Gastrocnemius medialis (tissue), 4 donors: ENCODE measurements around the gene GPM6B.

Source experiments
- POLR2A ChIP-seq, 2 donors: fragments of 450-650 bp; IDR thresholded peaks; one replicate each; pipeline ENCODE4 v1.6.1; 2017; ENCODE audit warnings: antibody characterized with exemption in 2 of 2, mild to moderate bottlenecking in 2 of 2, moderate library complexity in 2 of 2
- TF ChIP-seq, protein P1 (sequence below), 5 experiments: fragments of 450-650 bp in 3 of 5; fragments of 200-600 bp in 2 of 5; sonication (generic) in 2 of 5; IDR thresholded peaks in 4 of 5; conservative IDR thresholded peaks in 1 of 5; 1 replicate in 4 of 5; 2 replicates in 1 of 5; pipeline ENCODE4 v1.5.1; 2016 to 2019; ENCODE audit warnings: antibody characterized with exemption in 5 of 5, mild to moderate bottlenecking in 3 of 5, moderate library complexity in 3 of 5

DNA sequence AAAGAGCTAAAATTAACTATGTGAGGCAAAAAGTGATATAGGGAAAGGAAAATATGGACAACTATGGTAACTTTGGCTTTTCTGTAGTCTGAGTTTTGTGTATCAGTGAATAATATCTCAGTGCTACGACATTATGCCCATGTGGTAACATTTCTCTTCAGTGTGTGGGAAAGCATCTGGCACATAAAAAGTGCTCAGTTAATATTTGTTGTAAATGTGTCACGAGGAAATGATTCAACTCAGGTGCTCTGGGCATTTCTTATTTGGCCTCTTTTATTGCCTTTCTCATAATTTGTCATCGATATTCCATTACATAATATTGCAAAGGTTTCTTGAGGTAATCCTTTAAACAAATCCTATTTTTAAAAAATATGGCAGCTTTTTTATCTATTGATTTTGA is 64.8 kb downstream of the GPM6B start:
- TF ChIP-seq, protein P1, sequence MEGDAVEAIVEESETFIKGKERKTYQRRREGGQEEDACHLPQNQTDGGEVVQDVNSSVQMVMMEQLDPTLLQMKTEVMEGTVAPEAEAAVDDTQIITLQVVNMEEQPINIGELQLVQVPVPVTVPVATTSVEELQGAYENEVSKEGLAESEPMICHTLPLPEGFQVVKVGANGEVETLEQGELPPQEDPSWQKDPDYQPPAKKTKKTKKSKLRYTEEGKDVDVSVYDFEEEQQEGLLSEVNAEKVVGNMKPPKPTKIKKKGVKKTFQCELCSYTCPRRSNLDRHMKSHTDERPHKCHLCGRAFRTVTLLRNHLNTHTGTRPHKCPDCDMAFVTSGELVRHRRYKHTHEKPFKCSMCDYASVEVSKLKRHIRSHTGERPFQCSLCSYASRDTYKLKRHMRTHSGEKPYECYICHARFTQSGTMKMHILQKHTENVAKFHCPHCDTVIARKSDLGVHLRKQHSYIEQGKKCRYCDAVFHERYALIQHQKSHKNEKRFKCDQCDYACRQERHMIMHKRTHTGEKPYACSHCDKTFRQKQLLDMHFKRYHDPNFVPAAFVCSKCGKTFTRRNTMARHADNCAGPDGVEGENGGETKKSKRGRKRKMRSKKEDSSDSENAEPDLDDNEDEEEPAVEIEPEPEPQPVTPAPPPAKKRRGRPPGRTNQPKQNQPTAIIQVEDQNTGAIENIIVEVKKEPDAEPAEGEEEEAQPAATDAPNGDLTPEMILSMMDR (IDR thresholded peaks at IDR 0.05 in 4 of 5, conservative IDR thresholded peaks at IDR 0.05 in 1 of 5): no peak
- no peak for TF ChIP-seq POLR2A (IDR thresholded peaks at IDR 0.05)
